ENCODE data around the gene RAD51B.

DNA sequence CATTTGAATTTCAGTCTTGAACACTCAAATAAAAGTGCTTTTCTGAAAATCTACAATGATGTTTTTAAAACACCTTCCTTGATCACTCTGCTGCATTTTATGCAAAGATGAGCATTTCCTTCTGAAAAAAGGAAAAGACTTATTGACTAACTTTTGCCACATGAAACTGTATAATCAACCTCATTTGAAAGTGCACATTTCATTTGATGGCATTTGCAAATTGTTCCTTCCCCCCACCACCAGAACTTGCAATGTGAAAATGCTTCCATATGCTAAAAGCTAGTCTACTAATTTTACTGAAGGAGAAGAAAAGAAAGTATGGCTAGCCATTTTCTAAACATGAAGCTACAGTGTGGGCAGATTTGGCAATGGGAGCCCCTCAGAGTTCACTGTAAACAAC is 159.2 kb downstream of the RAD51B start:
- TF ChIP-seq CTCF (conservative IDR thresholded peaks at IDR 0.05) = no peak
- TF ChIP-seq ZFX (IDR thresholded peaks at IDR 0.05) = no peak

Data from C4-2B (cell line).